ENCODE measurements around the gene DRC7.
"Not testable (repeated sequence)": the region's sequence is repeated elsewhere in the genome, so short reads cannot be mapped to it uniquely, and the experiment has no call there.

Gene DRC7

DNA sequence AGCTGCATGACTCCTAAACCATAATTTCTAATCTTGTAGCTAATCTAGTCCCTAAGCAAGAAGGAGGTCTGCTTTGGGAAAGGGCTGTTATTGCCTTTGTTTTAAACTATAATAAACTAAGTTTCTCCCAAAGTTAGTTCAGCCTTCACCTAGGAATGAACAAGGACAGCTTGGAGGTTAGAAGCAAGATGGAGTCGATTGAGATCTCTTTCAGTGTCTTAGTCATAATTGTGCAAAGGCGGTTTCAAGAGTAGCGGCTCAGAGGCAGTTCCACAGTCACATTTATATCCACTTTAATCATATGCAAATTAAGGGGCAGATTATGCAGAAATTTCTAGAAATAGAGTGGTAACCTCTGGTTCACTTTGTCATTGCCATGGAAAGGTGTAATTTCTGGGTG is 17.4 kb downstream of the DRC7 start:
- no peak for DNase-seq (ENCODE audit: low read depth)

DNA sequence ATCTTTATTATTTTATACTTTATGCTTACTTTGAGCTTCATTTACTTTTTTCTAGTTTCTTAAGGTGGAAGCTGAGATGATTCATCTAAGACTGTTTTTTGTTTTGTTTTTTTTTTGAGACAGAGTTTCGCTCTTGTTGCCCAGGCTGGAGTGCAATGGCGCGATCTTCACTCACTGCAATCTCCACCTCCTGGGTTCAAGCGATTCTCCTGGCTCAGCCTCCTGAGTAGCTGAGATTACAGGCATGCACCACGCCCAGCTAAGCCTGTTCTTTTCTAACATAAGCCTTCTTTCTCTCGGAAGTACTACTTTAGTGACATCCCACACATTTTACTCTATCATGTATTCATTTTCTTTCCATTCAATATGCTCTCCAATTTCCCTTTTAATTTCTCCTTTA is 18.0 kb downstream of the DRC7 start:
- DNase-seq (ENCODE audit: low read depth): not testable (repeated sequence)

- DNase-seq (ENCODE audit: low read depth): no peak
Observed at GRCh38 chr16:57713596-57713995, 19.0 kb downstream of the DRC7 start.

- DNase-seq (ENCODE audit: low read depth): no peak
Observed at GRCh38 chr16:57714047-57714446, 19.4 kb downstream of the DRC7 start.

DNA sequence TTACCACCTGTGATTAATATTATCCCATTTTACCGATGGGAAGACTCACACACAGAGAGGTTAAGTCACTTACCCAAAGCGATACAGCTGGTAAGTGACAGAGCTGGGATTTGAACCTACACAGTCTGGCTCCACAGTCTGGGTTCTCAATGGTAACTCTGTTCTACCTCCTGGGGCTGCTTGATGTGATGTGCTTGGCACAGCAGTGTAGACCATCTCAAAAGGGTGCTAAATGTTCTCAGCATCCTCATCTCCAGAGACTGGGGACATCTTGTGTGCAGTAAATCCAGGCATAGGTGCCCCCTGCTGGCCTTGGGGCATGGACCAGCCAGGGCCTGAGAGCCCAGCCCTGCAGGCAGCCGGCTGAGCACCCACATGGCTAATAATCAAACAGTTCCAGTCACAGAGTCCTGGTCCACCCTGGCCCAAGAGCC is 25.6 kb downstream of the DRC7 start:
- peak; percentile 63 for DNase-seq (ENCODE audit: low read depth)

GRCh38 chr16:57721356-57722209 is 27.0 kb downstream of the DRC7 start:
- DNase-seq (ENCODE audit: low read depth): no peak

DNA sequence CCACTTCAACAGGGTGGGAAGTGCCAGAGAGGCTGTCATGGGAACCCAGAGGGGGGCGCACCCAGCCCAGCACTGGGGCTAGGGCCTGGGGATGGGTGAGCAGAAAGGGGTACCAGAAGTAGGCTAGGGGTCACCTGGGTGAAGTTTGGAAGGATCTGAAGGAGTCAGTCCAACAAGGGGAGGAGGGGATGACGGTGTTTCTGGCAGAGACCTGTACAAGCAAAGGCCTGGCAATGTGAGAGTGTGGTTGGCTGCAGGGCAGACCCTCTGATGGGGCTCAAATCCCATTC is 27.5 kb downstream of the DRC7 start:
- no peak for DNase-seq (ENCODE audit: low read depth)

- no peak for DNase-seq (ENCODE audit: low read depth)
Observed at GRCh38 chr16:57722651-57723050, 28.0 kb downstream of the DRC7 start.

DNA sequence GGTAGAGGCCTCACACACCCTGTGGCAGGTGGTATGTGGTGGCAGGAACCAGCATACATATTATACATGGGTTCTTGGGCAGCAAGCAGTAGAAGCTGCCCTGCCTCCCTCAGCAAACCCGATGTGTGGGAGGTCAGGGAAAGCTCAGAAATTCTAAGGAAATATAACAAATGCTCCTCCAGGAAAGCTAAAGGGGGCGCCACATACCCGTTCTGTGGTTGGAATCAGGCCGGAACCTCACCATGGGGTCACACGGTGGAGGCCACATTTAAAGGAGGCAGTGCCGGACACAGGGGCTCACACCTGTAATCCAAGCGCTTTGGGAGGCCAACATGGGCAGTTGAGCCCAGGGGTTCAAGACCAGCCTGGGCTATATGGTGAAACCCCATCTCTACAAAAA is 28.6 kb downstream of the DRC7 start:
- peak; percentile 12 for DNase-seq (ENCODE audit: low read depth)

GRCh38 chr16:57724531-57724930 is 29.9 kb downstream of the DRC7 start:
- DNase-seq (ENCODE audit: low read depth): no peak

GRCh38 chr16:57725151-57725550 is 30.5 kb downstream of the DRC7 start:
- no peak for DNase-seq (ENCODE audit: low read depth)

- no peak for DNase-seq (ENCODE audit: low read depth)
Observed at GRCh38 chr16:57725554-57725953, 30.9 kb downstream of the DRC7 start.

DNA sequence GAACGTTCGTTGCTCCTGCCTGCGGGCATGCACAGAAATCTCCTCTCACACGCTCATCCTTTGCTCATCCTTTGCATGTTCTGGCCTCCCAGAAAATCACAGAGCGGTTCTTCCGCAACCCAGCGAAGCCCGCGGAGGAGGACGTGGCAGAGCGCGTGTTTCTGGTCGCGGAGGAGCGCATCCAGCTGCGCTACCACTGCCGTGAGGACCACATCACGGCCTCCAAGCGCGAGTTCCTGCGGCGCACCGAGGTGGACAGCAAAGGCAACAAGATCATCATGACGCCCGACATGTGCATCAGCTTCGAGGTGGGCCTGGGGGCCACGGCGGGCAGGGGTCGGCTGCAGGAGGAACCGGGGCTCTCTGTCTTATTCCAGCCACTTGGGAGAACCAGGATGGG is 31.4 kb downstream of the DRC7 start:
- no peak for DNase-seq (ENCODE audit: low read depth)

DNA sequence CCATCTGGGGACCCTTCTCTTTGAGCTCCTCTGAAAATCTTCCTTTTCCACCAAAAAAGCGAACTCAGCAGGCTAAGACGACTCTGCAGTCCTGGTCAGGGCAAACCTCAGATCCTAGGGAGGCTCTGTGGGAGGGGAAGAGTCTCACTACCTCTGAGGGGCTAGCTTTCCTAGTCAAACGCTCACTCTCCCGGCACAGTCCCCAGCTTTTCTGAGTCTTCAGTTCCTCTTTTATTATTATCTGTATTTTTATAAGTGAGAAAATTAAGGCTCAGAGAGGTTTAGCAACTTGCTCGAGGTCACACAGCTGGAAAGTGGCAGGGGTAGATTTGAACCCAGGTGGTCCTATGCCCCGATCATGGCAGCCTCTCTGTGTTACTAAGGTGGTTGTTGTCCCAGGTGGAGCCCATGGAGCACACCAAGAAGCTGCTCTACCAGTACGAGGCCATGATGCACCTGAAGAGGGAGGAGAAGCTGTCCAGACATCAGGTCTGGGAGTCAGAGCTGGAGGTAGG is 31.9 kb downstream of the DRC7 start:
- DNase-seq (ENCODE audit: low read depth): no peak

DNA sequence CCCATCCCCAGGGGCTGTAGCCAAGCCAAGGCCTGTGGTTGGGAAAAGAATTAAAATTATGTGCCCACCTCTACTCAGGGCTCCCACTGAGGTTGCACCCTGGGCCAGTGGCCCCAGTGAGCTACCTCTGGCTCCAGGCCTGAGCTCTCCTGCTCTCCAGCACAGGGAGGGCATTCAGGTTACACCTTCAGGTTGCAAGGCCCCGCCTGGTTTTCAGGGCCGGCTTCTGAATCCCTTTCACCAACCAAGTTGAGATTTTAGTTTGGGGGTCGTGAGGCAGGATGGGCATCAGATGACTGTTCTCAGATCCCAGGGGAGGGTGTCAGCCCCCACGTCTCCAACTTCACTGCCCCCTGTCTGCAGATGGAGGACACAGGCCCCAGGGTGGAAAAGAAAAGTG is 33.0 kb downstream of the DRC7 start:
- DNase-seq (ENCODE audit: low read depth): no peak

DNA sequence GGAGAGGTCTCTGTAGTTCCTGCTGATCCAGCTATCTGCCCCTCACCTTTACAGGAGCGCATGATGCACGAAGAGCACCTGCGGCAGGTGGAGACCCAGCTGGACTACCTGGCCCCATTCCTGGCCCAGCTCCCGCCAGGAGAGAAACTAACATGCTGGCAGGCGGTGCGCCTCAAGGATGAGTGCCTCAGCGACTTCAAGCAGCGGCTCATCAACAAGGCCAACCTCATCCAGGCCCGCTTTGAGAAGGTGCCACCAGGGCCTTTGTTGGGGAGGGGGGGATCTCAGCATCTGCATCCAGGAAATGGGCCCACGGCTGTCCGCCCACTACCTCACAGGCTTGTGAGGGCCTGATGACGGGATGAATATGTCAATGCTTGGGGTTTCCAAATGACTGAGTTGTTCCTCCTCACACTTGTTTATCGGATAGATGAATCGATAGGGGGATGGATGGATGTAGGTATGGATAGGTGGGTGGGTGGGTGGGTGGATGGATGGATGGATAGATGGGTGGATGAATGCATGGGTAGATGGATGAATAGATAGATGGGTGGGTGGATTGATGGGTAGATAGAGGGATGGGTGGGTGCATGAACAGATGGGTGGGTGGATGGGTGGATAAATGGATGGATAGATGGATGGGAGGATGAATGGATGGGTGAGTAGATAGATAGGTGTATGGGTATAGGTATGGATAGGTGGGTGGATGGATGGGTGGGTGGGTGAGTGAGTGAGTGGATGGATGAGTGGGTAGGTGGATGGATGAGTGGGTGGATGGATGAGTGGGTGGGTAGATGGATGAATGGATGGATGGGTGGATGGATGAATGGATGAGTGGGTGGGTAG is 34.0 kb downstream of the DRC7 start:
- DNase-seq (ENCODE audit: low read depth): no peak

- DNase-seq (ENCODE audit: low read depth): no peak
Observed at GRCh38 chr16:57729182-57729484, 34.5 kb downstream of the DRC7 start.

DNA sequence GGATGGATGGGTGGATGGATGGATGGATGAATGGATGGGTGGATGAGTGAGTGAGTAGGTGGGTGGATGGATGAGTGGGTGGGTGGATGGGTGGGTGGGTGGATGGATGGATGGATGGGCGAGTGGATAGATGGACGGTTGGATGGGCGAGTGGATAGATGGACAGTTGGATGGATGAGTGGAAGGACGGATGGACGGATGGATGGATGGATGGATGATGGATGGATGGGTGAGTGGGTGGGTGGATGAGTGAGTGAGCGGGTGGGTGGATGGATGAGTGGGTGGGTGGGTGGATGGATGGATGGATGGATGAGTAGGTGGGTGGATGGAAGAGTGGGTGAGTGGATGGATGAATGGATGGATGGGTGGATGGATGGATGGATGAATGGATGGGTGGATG is 35.2 kb downstream of the DRC7 start:
- not testable (repeated sequence) for DNase-seq (ENCODE audit: low read depth)

DNA sequence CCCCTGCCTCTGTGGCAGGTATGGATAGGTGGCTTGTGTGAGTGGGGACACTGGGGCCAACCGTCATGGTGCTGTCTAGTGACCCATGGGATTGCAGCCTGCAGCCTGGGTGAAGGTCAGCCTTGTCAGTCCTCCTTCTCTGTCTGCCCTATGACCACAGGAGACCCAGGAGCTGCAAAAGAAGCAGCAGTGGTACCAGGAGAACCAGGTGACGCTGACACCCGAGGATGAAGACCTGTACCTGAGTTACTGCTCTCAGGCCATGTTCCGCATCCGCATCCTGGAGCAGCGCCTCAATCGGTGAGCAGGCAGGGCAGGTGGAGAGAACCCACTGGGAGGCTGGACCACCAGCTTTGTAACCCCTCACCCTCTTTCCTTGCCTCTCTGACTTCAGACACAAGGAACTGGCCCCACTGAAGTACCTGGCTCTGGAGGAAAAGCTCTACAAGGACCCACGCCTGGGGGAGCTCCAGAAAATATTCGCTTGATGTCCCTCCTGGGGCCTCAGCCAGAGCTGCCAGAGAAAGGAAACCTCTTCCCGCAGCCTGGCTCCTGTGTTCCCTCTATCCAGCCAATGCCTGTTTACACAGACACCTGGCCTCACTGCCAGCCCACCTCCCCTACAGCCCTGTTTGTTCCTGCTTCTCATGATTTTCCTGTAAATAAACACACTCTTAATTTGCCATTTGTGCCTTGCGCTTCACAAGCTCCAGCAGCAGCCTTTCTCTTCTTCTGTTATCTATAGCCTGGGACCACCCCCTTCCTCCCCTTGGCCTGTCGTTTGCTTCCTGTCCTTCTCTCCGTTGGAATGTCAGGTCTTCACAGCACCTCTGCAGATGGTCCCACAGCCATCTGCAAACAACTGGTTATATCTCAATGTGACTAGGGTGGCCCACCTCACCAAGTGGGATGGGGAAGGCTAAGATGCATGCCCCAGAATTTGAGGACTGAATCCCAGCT is 36.4 kb downstream of the DRC7 start:
- DNase-seq (ENCODE audit: low read depth): no peak

DNA sequence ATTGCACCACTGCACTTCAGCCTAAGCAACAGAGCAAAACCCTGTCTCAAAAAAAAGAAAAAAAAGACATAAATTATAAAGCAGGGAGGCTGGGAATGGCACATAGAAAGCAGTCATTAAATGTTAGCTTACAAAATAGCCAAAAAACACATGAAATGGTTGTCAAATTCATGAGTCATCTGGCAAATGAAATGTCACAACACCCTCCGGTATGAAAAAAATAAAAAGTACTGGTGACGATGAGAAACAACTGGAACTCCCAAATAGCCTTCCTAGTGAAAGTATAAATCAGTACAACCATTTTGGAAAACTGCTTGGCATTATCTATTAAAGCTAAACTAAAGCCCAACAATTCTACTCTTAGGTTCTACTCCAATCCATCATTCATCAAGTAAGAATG is 37.4 kb downstream of the DRC7 start:
- peak; percentile 71 for DNase-seq (ENCODE audit: low read depth)

GRCh38 chr16:57732714-57733113 is 38.1 kb downstream of the DRC7 start:
- no peak for DNase-seq (ENCODE audit: low read depth)

- no peak for DNase-seq (ENCODE audit: low read depth)
Observed at GRCh38 chr16:57734308-57734924, 39.8 kb downstream of the DRC7 start.

All from EH (cell line).